H1 (cell line): ENCODE measurements around the gene MRPS18C. TPM values are rescaled to one million over a fixed set of nuclear protein-coding genes. Genes with fewer than 3 reads are reported as not detected.

Experiments used
- CTCF ChIA-PET: fragments of 300-600 bp; sonication (Branson Sonifier 250); formaldehyde crosslinking; loops from one replicate; lab custom pipeline; 2021; ENCODE audit not compliant: partially characterized antibody; lab: Charles Lee
- POLR2A ChIA-PET: fragments of 300-600 bp; sonication (Branson Sonifier 250); formaldehyde crosslinking; loops from one replicate; lab custom pipeline; 2021; ENCODE audit warnings: inconsistent platforms; ENCODE audit not compliant: partially characterized antibody; lab: Charles Lee
- DNase-seq, 2 experiments: peaks; one replicate each; pipeline versions ENCODE4 v3.0.0 to v3.0.0-alpha.2; 2010 to 2022; ENCODE audit warnings: low spot score in 2 of 2, low read depth in 1 of 2, mixed read lengths in 1 of 2
- FAIRE-seq: peaks from 2 replicates; lab custom pipeline; 2011; peaks lifted over from hg19 to GRCh38; lab: Jason Lieb, UNC
- H2AFZ ChIP-seq: 2 replicates; pipeline ENCODE4 v1.8.1; 2012; ENCODE audit warnings: low read length, inconsistent platforms
- H2AK5ac ChIP-seq: 2 replicates; pipeline ENCODE4 v1.6.1; 2013; ENCODE audit warnings: low read depth, low read length
- H2BK120ac ChIP-seq: replicated peaks from 2 replicates; pipeline ENCODE3; 2013; ENCODE audit warnings: low read depth, low read length, inconsistent platforms
- H2BK12ac ChIP-seq: 2 replicates; pipeline ENCODE4 v1.6.1; 2013; ENCODE audit warnings: low read depth, low read length
- H2BK15ac ChIP-seq: 2 replicates; pipeline ENCODE4 v1.6.1; 2013; ENCODE audit warnings: low read length
- H2BK20ac ChIP-seq: 2 replicates; pipeline ENCODE4 v1.6.1; 2013; ENCODE audit warnings: low read length
- H2BK5ac ChIP-seq: 2 replicates; pipeline ENCODE4 v1.6.1; 2013; ENCODE audit warnings: low read depth, low read length
- H3K14ac ChIP-seq: 2 replicates; pipeline ENCODE4 v1.6.1; 2013; ENCODE audit warnings: inconsistent platforms; ENCODE audit not compliant: insufficient read length
- H3K18ac ChIP-seq: 2 replicates; pipeline ENCODE4 v1.6.1; 2013; ENCODE audit warnings: low read length; ENCODE audit errors: extremely low read depth
- H3K23ac ChIP-seq: 2 replicates; pipeline ENCODE4 v1.6.1; 2013; ENCODE audit warnings: inconsistent platforms; ENCODE audit not compliant: insufficient read length
- H3K23me2 ChIP-seq: 2 replicates; pipeline ENCODE4 v1.6.1; 2013; ENCODE audit warnings: low read depth, low read length
- H3K27ac ChIP-seq: 2 replicates; pipeline ENCODE4 v1.6.1; 2011; ENCODE audit warnings: low read depth, low read length, inconsistent platforms
- H3K27me3 ChIP-seq, 4 experiments: replicated peaks in 1 of 4; 1 replicate in 1 of 4; 2 replicates in 3 of 4; pipeline versions ENCODE4 v1.6.1 to v1.8.1; 2011 to 2013; ENCODE audit warnings: low read length in 3 of 4, mild to moderate bottlenecking in 3 of 4, inconsistent platforms in 2 of 4, mixed read lengths in 2 of 4, moderate library complexity in 1 of 4; ENCODE audit not compliant: control insufficient read depth in 3 of 4, insufficient read depth in 3 of 4; ENCODE audit errors: extremely low read depth in 1 of 4
- H3K36me3 ChIP-seq, 4 experiments: 2 replicates each; pipeline versions ENCODE4 v1.6.1 to v1.8.1; 2011 to 2013; ENCODE audit warnings: mild to moderate bottlenecking in 4 of 4, low read length in 3 of 4, moderate library complexity in 2 of 4, control low read depth in 1 of 4, inconsistent platforms in 1 of 4; ENCODE audit not compliant: insufficient read depth in 4 of 4, control insufficient read depth in 2 of 4
- H3K4ac ChIP-seq: replicated peaks from 2 replicates; pipeline ENCODE3; 2013; ENCODE audit warnings: low read length, low read depth, mixed read lengths, inconsistent platforms; ENCODE audit not compliant: insufficient read length
- H3K4me1 ChIP-seq, 4 experiments: replicated peaks in 1 of 4; 1 replicate in 1 of 4; 2 replicates in 3 of 4; pipeline versions ENCODE4 v1.6.1 to v1.8.1; 2011 to 2013; ENCODE audit warnings: low read length in 3 of 4, inconsistent platforms in 2 of 4, mixed read lengths in 1 of 4; ENCODE audit not compliant: insufficient read depth in 4 of 4, control insufficient read depth in 3 of 4
- H3K4me2 ChIP-seq, 2 experiments: 2 replicates each; pipeline versions ENCODE4 v1.6.1 to v1.8.1; 2011 to 2013; ENCODE audit warnings: low read depth in 2 of 2, low read length in 2 of 2, control low read depth in 1 of 2, inconsistent platforms in 1 of 2, mild to moderate bottlenecking in 1 of 2; ENCODE audit not compliant: insufficient read depth in 1 of 2
- H3K4me3 ChIP-seq, 4 experiments: fragments of 200-600, 300-600 bp in 1 of 4; sonication (generic), shearing (Covaris generic), sonication (Bioruptor Twin) in 1 of 4; 2 replicates each; pipeline versions ENCODE4 v1.5.1 to v1.8.1; 2011 to 2016; ENCODE audit warnings: low read length in 4 of 4, low read depth in 3 of 4, control low read depth in 2 of 4, inconsistent platforms in 2 of 4, mild to moderate bottlenecking in 2 of 4, mixed read lengths in 1 of 4, moderate library complexity in 1 of 4; ENCODE audit not compliant: insufficient read depth in 2 of 4; ENCODE audit errors: extremely low read depth in 1 of 4
- H3K56ac ChIP-seq: replicated peaks from 2 replicates; pipeline ENCODE3; 2013; ENCODE audit warnings: low read depth, mild to moderate bottlenecking, mixed read lengths, low read length, inconsistent platforms; ENCODE audit not compliant: insufficient read length
- H3K79me1 ChIP-seq: 2 replicates; pipeline ENCODE4 v1.6.1; 2013; ENCODE audit warnings: low read depth, low read length, control low read depth
- H3K79me2 ChIP-seq, 2 experiments: 2 replicates each; pipeline versions ENCODE4 v1.6.1 to v1.8.1; 2012 to 2013; ENCODE audit warnings: low read length in 2 of 2, mild to moderate bottlenecking in 2 of 2, inconsistent platforms in 1 of 2; ENCODE audit not compliant: insufficient read depth in 2 of 2, control insufficient read depth in 1 of 2
- H3K9ac ChIP-seq, 4 experiments: replicated peaks in 1 of 4; 1 replicate in 1 of 4; 2 replicates in 3 of 4; pipeline versions ENCODE4 v1.6.1 to v1.8.1; 2011 to 2013; ENCODE audit warnings: low read depth in 3 of 4, low read length in 3 of 4, control low read depth in 2 of 4, mild to moderate bottlenecking in 2 of 4, moderate library complexity in 2 of 4, inconsistent platforms in 1 of 4; ENCODE audit errors: extremely low read depth in 1 of 4
- H3K9me3 ChIP-seq, 2 experiments: 2 replicates each; pipeline versions ENCODE4 v1.6.1 to v1.8.1; 2012 to 2013; ENCODE audit warnings: mild to moderate bottlenecking in 2 of 2, moderate library complexity in 2 of 2, control low read depth in 1 of 2, inconsistent platforms in 1 of 2, low read depth in 1 of 2, low read length in 1 of 2, mixed read lengths in 1 of 2; ENCODE audit not compliant: insufficient read depth in 2 of 2
- H4K20me1 ChIP-seq, 2 experiments: replicated peaks in 1 of 2; 2 replicates each; pipeline versions ENCODE3 to v1.8.1; 2011 to 2013; ENCODE audit warnings: inconsistent platforms in 2 of 2, low read length in 2 of 2, mild to moderate bottlenecking in 1 of 2; ENCODE audit not compliant: insufficient read depth in 2 of 2, control insufficient read depth in 1 of 2
- H4K5ac ChIP-seq: 2 replicates; pipeline ENCODE4 v1.6.1; 2013; ENCODE audit warnings: low read length, low read depth, mixed read lengths, inconsistent platforms; ENCODE audit not compliant: insufficient read length
- H4K8ac ChIP-seq: 2 replicates; pipeline ENCODE4 v1.8.0; 2013; ENCODE audit warnings: mild to moderate bottlenecking, moderate library complexity, low read length, inconsistent platforms; ENCODE audit not compliant: insufficient read depth; ENCODE audit errors: extremely low read depth
- H4K91ac ChIP-seq: replicated peaks from 2 replicates; pipeline ENCODE3; 2013; ENCODE audit warnings: low read length, mixed read lengths, inconsistent platforms; ENCODE audit not compliant: insufficient read length
- CHD1 ChIP-seq: IDR thresholded peaks from 2 replicates; pipeline ENCODE4 v1.6.1; 2012; ENCODE audit warnings: low read depth, low read length, improper control_type of control experiment
- EP300 ChIP-seq, 2 experiments: IDR thresholded peaks; 1 replicate in 1 of 2; 2 replicates in 1 of 2; pipeline ENCODE4 v1.6.1; 2011 to 2012; ENCODE audit warnings: low read depth in 2 of 2, low read length in 2 of 2, mild to moderate bottlenecking in 2 of 2, borderline replicate concordance in 1 of 2, inconsistent platforms in 1 of 2, moderate library complexity in 1 of 2
- GABPA ChIP-seq: IDR thresholded peaks from 2 replicates; pipeline ENCODE4 v1.6.1; 2011; ENCODE audit warnings: mild to moderate bottlenecking, low read length, moderate library complexity, borderline replicate concordance; ENCODE audit not compliant: insufficient read depth
- JUND ChIP-seq: IDR thresholded peaks from 2 replicates; pipeline ENCODE4 v1.6.1; 2011; ENCODE audit warnings: mild to moderate bottlenecking, improper control_type of control experiment, low read length
- KDM4A ChIP-seq: IDR thresholded peaks from one replicate; pipeline ENCODE4 v1.7.1; 2012; ENCODE audit warnings: low read depth, mild to moderate bottlenecking, moderate library complexity, low read length, inconsistent platforms; ENCODE audit not compliant: severe bottlenecking
- RXRA ChIP-seq: IDR thresholded peaks from 2 replicates; pipeline ENCODE4 v1.6.1; 2011; ENCODE audit warnings: low read depth, mild to moderate bottlenecking, low read length, moderate library complexity; ENCODE audit not compliant: insufficient read depth
- WGBS, 2 experiments: shearing (Covaris generic) in 1 of 2; methylation state at CpG; one replicate each; pipeline versions ENCODE4 v1.1.6 to v1.1.7; 2013 to 2015; ENCODE audit warnings: low lambda C conversion rate in 2 of 2, mixed read lengths in 2 of 2, inconsistent platforms in 1 of 2, low coverage in 1 of 2, missing lambda C conversion rate in 1 of 2; ENCODE audit not compliant: insufficient replicate concordance in 2 of 2, insufficient coverage in 1 of 2, insufficient read length in 1 of 2; ENCODE audit errors: extremely low coverage in 1 of 2, missing lambda C conversion rate in 1 of 2; 5-methylcytosine and 5-hydroxymethylcytosine counted together
- long read RNA-seq, 2 experiments: library from RNA in 1 of 2; library from capped mRNA in 1 of 2; stranded (forward); transcript quantifications; one replicate each; pipeline ENCODE4 v2.0.0, GENCODE V29; 2021; ENCODE audit warnings: inconsistent platforms in 1 of 2
- polyA minus RNA-seq, 3 experiments: library from RNA; depleted of rRNA, polyadenylated mRNA; stranded (reverse); fragments of >200 nt; gene quantifications; 1 replicate in 2 of 3; 2 replicates in 1 of 3; pipeline ENCODE4 v1.2.3, GENCODE V29; 2011
- polyA plus RNA-seq, 7 experiments: library from polyadenylated mRNA; depleted of rRNA in 3 of 7; stranded (reverse) in 5 of 7; unstranded in 2 of 7; fragments of >200 nt in 5 of 7; fragments of 200-250 nt in 2 of 7; gene quantifications; 1 replicate in 5 of 7; 2 replicates in 1 of 7; 4 replicates in 1 of 7; pipeline versions ENCODE4 v1.2.1 to v1.2.3, GENCODE V29; 2011 to 2013; ENCODE audit warnings: missing spikeins in 2 of 7, mixed read lengths in 2 of 7
- total RNA-seq: library from RNA; stranded (reverse); fragmentation: NEBNext Ultra II Directional; extraction: Animal tissue kit (Norgen Biotek cat#: 25700); gene quantifications from 2 replicates; pipeline ENCODE4 v1.2.1, GENCODE V29; 2021

The MRPS18C gene
- total RNA-seq = 50.3 and 58.1 TPM in 2 replicates
- polyA plus RNA-seq (2011; rRNA removed) = 14.3 and 22.6 TPM in 2 replicates
- polyA plus RNA-seq (2011; cell fraction: cytosol; rRNA removed) = 25.8 TPM
- 5.4 TPM for polyA plus RNA-seq (2011; cell fraction: nucleus; rRNA removed)
- 33.0 to 69.8 TPM (median 38.4 TPM) in 4 replicates for polyA plus RNA-seq (2012, experiment 1 of 2)
- 2,218 TPM for polyA plus RNA-seq (2012, experiment 2 of 2)
- 118 TPM for polyA plus RNA-seq (2013, experiment 1 of 2)
- polyA plus RNA-seq (2013, experiment 2 of 2) = 120 TPM
- 12.8 and 12.9 TPM in 2 replicates for polyA minus RNA-seq (2011; rRNA and poly(A)+ RNA removed)
- polyA minus RNA-seq (2011; cell fraction: cytosol; rRNA and poly(A)+ RNA removed) = 23.0 TPM
- 14.9 TPM for polyA minus RNA-seq (2011; cell fraction: nucleus; rRNA and poly(A)+ RNA removed)
- long read RNA-seq, experiment 1, transcript MRPS18C-204 (5 exons, 666 nt) = minor isoform, 11 of 103 reads
- long read RNA-seq, experiment 1, transcript MRPS18C-201 (6 exons, 1,643 nt) = major isoform, 85 of 103 reads
- long read RNA-seq, experiment 1, partial matches to known transcripts = 3 of 103 reads
- long read RNA-seq, experiment 1, other reads (novel, unspliced or antisense) = 3 of 103 reads
- long read RNA-seq, experiment 2, partial matches to known transcripts = 1 of 6 reads
- long read RNA-seq, experiment 2, other reads (novel, unspliced or antisense) = 3 of 6 reads

- peak within 1 kb of the TSS; percentile 50; the same call in 1 of the 2 replicates for H2BK12ac ChIP-seq
- no peaks in the 10 kb centered on the region for H3K9me3 ChIP-seq
- H3K4me1 ChIP-seq = peaks cover 0 to 3% (median 0%) of the 10 kb centered on the region in 4 experiments; a peak in 2 of 7 replicates
- H4K8ac ChIP-seq = peak within 1 kb of the TSS; percentile 97
- H3K9ac ChIP-seq = peak within 1 kb of the TSS; percentile 88 to 98 (median 90)
- peaks cover 0 to 1% of the 10 kb centered on the region in 2 experiments for H4K20me1 ChIP-seq
- FAIRE-seq (peak; percentile 78), DNase-seq (peak; percentile 91 to 93)
- no peaks in the 10 kb centered on the region for H3K23me2 ChIP-seq
- H3K14ac ChIP-seq = no peak within 1 kb of the TSS
- H4K91ac ChIP-seq = no peak within 1 kb of the TSS
- H3K4me3 ChIP-seq = peak within 1 kb of the TSS; percentile 85 to 99 (median 93)
- peak within 1 kb of the TSS; percentile 49 for H3K4ac ChIP-seq
- peaks cover 3% of the 10 kb centered on the region; the same call in 1 of the 2 replicates for H3K79me1 ChIP-seq
- POLR2A ChIA-PET = interaction anchor here (0.7 to 1.4 kb wide), 7 partner anchors 9 to 564 kb away, joined by 3 to 9 read pairs (median 3); no protein-coding TSS in a partner anchor
- WGBS, 2 experiments = 2% methylated on average over 54 of the region's 58 CpGs; no CpG with 5 or more reads in 1 of the 2 experiments
- H3K27ac ChIP-seq = peak within 1 kb of the TSS; percentile 91
- H3K4me2 ChIP-seq = peak within 1 kb of the TSS; percentile 57 to 71
- H2AK5ac ChIP-seq = no peak within 1 kb of the TSS
- H3K23ac ChIP-seq = no peak within 1 kb of the TSS
- H4K5ac ChIP-seq = peak within 1 kb of the TSS; percentile 60
- no peak within 1 kb of the TSS for H2BK120ac ChIP-seq
- H3K36me3 ChIP-seq = peaks cover 0 to 32% (median 3%) of the 10 kb centered on the region in 4 experiments; a peak in 4 of 8 replicates
- peak within 1 kb of the TSS; percentile 42 for H3K18ac ChIP-seq
- H3K27me3 ChIP-seq = no peaks in the 10 kb centered on the region
- peak within 1 kb of the TSS; percentile 83 for H2AFZ ChIP-seq
- H3K79me2 ChIP-seq = peaks cover 0 to 32% of the 10 kb centered on the region in 2 experiments; a peak in 3 of 4 replicates
- CTCF ChIA-PET = interaction anchor here (1.0 to 1.5 kb wide), 3 partner anchors 35 to 94 kb away, joined by 3 to 5 read pairs (median 4); no protein-coding TSS in a partner anchor
- peak within 1 kb of the TSS; percentile 74 for H3K56ac ChIP-seq
- H2BK15ac ChIP-seq = no peak within 1 kb of the TSS
- no peak within 1 kb of the TSS for H2BK20ac ChIP-seq
- peak within 1 kb of the TSS; percentile 96 for H2BK5ac ChIP-seq
- TF ChIP-seq EP300 (IDR thresholded peaks at IDR 0.05; ENCODE audit: borderline replicate concordance in 1 of 2, low read depth in 2 of 2, low read length in 2 of 2) = peak; percentile 1 to 60; a peak in 1 of 3 replicates
- TF ChIP-seq CHD1 = 0 out of 2 replicates have a peak, but pooled peaks have one; percentile 40
- no peak for TF ChIP-seq RXRA
- peak; percentile 74 for TF ChIP-seq KDM4A
- peak; percentile 98 for TF ChIP-seq GABPA
- TF ChIP-seq JUND = no peak; the same call in 1 of the 2 replicates
Observed at GRCh38 chr4:83455281-83456183, at the start of gene MRPS18C, which contains the start of gene HELQ. Gene MRPS18C, plus strand, starts transcription at chr4:83456058. Its CDS starts 20 bp downstream, at chr4:83456078. Gene HELQ, minus strand, starts transcription at chr4:83455823. Its CDS starts 130 bp downstream, at chr4:83455693.
